Measurements from ENCODE around the gene OCIAD2.
"Not testable (repeated sequence)": the region's sequence is repeated elsewhere in the genome, so short reads cannot be mapped to it uniquely, and the experiment has no call there.

The OCIAD2 gene

GRCh38 chr4:48879561-48880442 lies 26.8 kb downstream of the OCIAD2 start:
- Histone ChIP-seq H3K27me3 (ENCODE audit: insufficient read depth, low read depth, severe bottlenecking) (no peaks in the 10 kb centered on the region), H3K36me3 (no peaks in the 10 kb centered on the region; the same call in 1 of the 2 replicates), H3K4me3 (ENCODE audit: low read depth, low read length) (no peak overlapping the region), H3K27ac (no peak overlapping the region), H3K9me3 (ENCODE audit: severe bottlenecking) (no peaks in the 10 kb centered on the region)
- no peak for DNase-seq
- no peak for TF ChIP-seq CTCF (IDR thresholded peaks at IDR 0.05; ENCODE audit: low read depth, low read length)

- no peak for DNase-seq
- Histone ChIP-seq H3K27me3 (ENCODE audit: insufficient read depth, low read depth, severe bottlenecking) (no peaks in the 10 kb centered on the region), H3K27ac (no peak overlapping the region), H3K9me3 (ENCODE audit: severe bottlenecking) (no peaks in the 10 kb centered on the region), H3K36me3 (no peaks in the 10 kb centered on the region), H3K4me3 (ENCODE audit: low read depth, low read length) (no peak overlapping the region)
- TF ChIP-seq CTCF (IDR thresholded peaks at IDR 0.05; ENCODE audit: low read depth, low read length), result peak; percentile 34; the same call in 1 of the 2 replicates
Observed at GRCh38 chr4:48877827-48878535, 28.6 kb downstream of the OCIAD2 start.

GRCh38 chr4:48864696-48865095 lies 41.9 kb downstream of the OCIAD2 start:
- H3K27me3 ChIP-seq (ENCODE audit: insufficient read depth, low read depth, severe bottlenecking); H3K9me3 ChIP-seq (ENCODE audit: severe bottlenecking); H3K27ac ChIP-seq; H3K4me3 ChIP-seq (ENCODE audit: low read depth, low read length); DNase-seq: not testable (repeated sequence)
- peaks cover 14% of the 10 kb centered on the region for H3K36me3 ChIP-seq

- TF ChIP-seq CTCF (IDR thresholded peaks at IDR 0.05; ENCODE audit: low read depth, low read length), result no peak
- Histone ChIP-seq H3K27ac (no peak overlapping the region), H3K27me3 (ENCODE audit: insufficient read depth, low read depth, severe bottlenecking) (no peaks in the 10 kb centered on the region), H3K9me3 (ENCODE audit: severe bottlenecking) (peaks cover 8% of the 10 kb centered on the region), H3K4me3 (ENCODE audit: low read depth, low read length) (no peak overlapping the region), H3K36me3 (peaks cover 21% of the 10 kb centered on the region)
- DNase-seq, result no peak
Observed at GRCh38 chr4:48863728-48864127, 42.8 kb downstream of the OCIAD2 start.

GRCh38 chr4:48862661-48863060 lies 43.9 kb downstream of the OCIAD2 start:
- H3K27ac ChIP-seq, result no peak overlapping the region
- DNase-seq, result no peak
- H3K9me3 ChIP-seq (ENCODE audit: severe bottlenecking), result peaks cover 8% of the 10 kb centered on the region
- H3K27me3 ChIP-seq (ENCODE audit: insufficient read depth, low read depth, severe bottlenecking), result no peaks in the 10 kb centered on the region
- no peak for TF ChIP-seq CTCF (IDR thresholded peaks at IDR 0.05; ENCODE audit: low read depth, low read length)
- H3K36me3 ChIP-seq, result peaks cover 30% of the 10 kb centered on the region
- H3K4me3 ChIP-seq (ENCODE audit: low read depth, low read length), result no peak overlapping the region

- Histone ChIP-seq H3K36me3 (peaks cover 35% of the 10 kb centered on the region), H3K27ac (no peak overlapping the region), H3K27me3 (ENCODE audit: insufficient read depth, low read depth, severe bottlenecking) (no peaks in the 10 kb centered on the region), H3K9me3 (ENCODE audit: severe bottlenecking) (peaks cover 8% of the 10 kb centered on the region), H3K4me3 (ENCODE audit: low read depth, low read length) (no peak overlapping the region)
- TF ChIP-seq CTCF (IDR thresholded peaks at IDR 0.05; ENCODE audit: low read depth, low read length), result no peak
- DNase-seq, result no peak
Observed at GRCh38 chr4:48862038-48862437, 44.5 kb downstream of the OCIAD2 start.
